ENCODE results near the gene RALB. TPM values are rescaled to one million over a fixed set of nuclear protein-coding genes. Genes with fewer than 3 reads are reported as not detected.

RALB gene
- total RNA-seq, 1 donor from 2014 or later, result 56.0 TPM

- DNase-seq (ENCODE audit: low read depth), result no peak
- no peak for TF ChIP-seq CTCF (conservative IDR thresholded peaks at IDR 0.05; ENCODE audit: low read depth, low read length)
- no peak overlapping the region for H3K4me3 ChIP-seq (ENCODE audit: low read depth, low read length)
Measured at GRCh38 chr2:120237491-120237902, 15.2 kb upstream of the RALB start.

GRCh38 chr2:120238728-120239487, 13.7 kb upstream of the RALB start:
- TF ChIP-seq CTCF (conservative IDR thresholded peaks at IDR 0.05; ENCODE audit: low read depth, low read length), result no peak
- no peak for DNase-seq (ENCODE audit: low read depth)
- no peak overlapping the region for H3K4me3 ChIP-seq (ENCODE audit: low read depth, low read length)

GRCh38 chr2:120239488-120240287, 13.0 kb upstream of the RALB start:
- no peak overlapping the region for H3K4me3 ChIP-seq (ENCODE audit: low read depth, low read length)
- no peak for DNase-seq (ENCODE audit: low read depth)
- TF ChIP-seq CTCF (conservative IDR thresholded peaks at IDR 0.05; ENCODE audit: low read depth, low read length), result no peak

- DNase-seq (ENCODE audit: low read depth), result no peak
- TF ChIP-seq CTCF (conservative IDR thresholded peaks at IDR 0.05; ENCODE audit: low read depth, low read length), result no peak
- no peak overlapping the region for H3K4me3 ChIP-seq (ENCODE audit: low read depth, low read length)
Measured at GRCh38 chr2:120240901-120241429, 11.7 kb upstream of the RALB start.

- H3K4me3 ChIP-seq (ENCODE audit: low read depth, low read length), result no peak overlapping the region
- no peak for DNase-seq (ENCODE audit: low read depth)
- no peak for TF ChIP-seq CTCF (conservative IDR thresholded peaks at IDR 0.05; ENCODE audit: low read depth, low read length)
Measured at GRCh38 chr2:120241684-120242083, 11.0 kb upstream of the RALB start.

GRCh38 chr2:120243211-120243610, 9.4 kb upstream of the RALB start:
- no peak for TF ChIP-seq CTCF (conservative IDR thresholded peaks at IDR 0.05; ENCODE audit: low read depth, low read length)
- no peak for DNase-seq (ENCODE audit: low read depth)
- H3K4me3 ChIP-seq (ENCODE audit: low read depth, low read length), result no peak overlapping the region
